Heart left ventricle (tissue), 13 donors: ENCODE data around the gene MKNK1.

ENCODE experiments used
- POLR2A ChIP-seq, 2 donors: fragments of 450-650 bp; IDR thresholded peaks; one replicate each; pipeline ENCODE4 v1.6.1; 2017; ENCODE audit warnings: antibody characterized with exemption in 2 of 2, mild to moderate bottlenecking in 2 of 2, moderate library complexity in 2 of 2
- TF ChIP-seq, protein P1 (sequence below), 12 donors: fragments of 200-600 bp; sonication (generic) in 4 of 12; IDR thresholded peaks; one replicate each; pipeline versions ENCODE4 v1.5.0 to v1.8.0; 2018 to 2022; ENCODE audit warnings: antibody characterized with exemption in 12 of 12, mild to moderate bottlenecking in 5 of 12
- donor health status: ischemic (EF 13 %, LVEDD 7.1; RV severe dilation, severe dysfunction).
- donor health status: DM: no; HTN: yes; CAD: no.
- donor health status: DM: no; HTN: no; CAD: no.
- donor health status: ischemic (EF 25% LVEDD 6.9; RV normal size, moderate dysfunction).
- donor health status: ischemic (EF 25% LVEDD 5.7; RV mildly dilated, moderate dysfunction).
- donor health status: ischemic (EF 35%, LVEDD 5.7; RV mildly dilated, moderate dysfunction).
- donor health status: nonischemic (EF 11% LVEDD 7.7; RV severe dilation, severe dysfunction).
- donor health status: DM: yes; HTN: yes; CAD: no.
- donor health status: PGD.
- donor health status: ischemic (EF 29% LVEDD 5.4; RV normal size, mild dysfunction).
- donor health status: nonischemic (EF 23%, LVEDD 6.1; RV moderate dilation, normal function).

DNA sequence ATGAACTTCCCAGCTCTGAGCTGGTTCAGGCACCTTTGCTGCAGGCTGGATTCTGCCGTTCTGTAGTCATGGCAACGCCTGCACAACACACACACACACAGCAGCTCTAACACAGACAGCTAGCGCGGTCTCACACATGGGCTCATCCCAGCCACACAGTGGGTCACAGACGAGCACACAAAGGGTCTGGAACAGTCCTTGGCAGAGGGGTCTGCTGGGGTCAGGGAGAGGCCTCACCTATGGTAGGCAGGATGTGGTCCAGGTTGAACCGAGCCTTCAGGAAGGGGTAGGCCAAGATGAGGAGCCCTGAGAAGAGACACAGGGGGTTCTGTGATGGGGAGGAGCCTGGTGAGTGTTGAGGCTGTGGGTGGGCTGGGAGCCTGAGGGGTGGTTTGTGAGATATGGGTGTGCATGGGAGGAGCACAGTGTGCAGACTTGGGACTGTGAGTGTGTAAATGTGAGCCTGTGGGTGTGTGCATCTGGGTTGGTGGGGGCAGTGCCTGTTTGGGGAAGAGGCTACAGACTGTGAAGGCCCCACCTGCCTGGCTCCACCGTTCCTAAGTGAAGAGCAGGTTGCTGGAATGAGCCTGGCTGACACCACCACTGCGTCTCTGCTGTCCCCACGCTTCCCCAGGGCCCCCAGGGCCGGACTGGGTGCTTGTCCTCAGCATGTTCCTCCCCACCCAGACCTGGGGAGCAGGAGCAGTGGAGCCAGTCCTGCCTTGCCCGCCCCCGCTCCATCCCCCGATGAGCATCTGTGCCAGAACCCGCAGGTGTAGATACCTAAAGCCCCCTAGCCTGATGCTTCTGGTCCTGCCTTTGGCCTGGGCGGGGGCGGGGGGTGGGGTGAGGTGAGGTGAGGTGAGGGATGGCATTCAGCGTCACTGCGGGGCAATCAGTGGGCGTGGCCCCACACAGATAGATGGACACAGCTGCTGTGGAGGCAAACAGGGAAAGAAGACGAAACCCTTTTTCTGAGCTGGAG, 54.1 kb downstream of the MKNK1 start:
- TF ChIP-seq, protein P1, sequence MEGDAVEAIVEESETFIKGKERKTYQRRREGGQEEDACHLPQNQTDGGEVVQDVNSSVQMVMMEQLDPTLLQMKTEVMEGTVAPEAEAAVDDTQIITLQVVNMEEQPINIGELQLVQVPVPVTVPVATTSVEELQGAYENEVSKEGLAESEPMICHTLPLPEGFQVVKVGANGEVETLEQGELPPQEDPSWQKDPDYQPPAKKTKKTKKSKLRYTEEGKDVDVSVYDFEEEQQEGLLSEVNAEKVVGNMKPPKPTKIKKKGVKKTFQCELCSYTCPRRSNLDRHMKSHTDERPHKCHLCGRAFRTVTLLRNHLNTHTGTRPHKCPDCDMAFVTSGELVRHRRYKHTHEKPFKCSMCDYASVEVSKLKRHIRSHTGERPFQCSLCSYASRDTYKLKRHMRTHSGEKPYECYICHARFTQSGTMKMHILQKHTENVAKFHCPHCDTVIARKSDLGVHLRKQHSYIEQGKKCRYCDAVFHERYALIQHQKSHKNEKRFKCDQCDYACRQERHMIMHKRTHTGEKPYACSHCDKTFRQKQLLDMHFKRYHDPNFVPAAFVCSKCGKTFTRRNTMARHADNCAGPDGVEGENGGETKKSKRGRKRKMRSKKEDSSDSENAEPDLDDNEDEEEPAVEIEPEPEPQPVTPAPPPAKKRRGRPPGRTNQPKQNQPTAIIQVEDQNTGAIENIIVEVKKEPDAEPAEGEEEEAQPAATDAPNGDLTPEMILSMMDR (IDR thresholded peaks at IDR 0.05): no peak
- no peak for TF ChIP-seq POLR2A (IDR thresholded peaks at IDR 0.05)
